HG02571 (cell line): ENCODE measurements around the gene FCGBP.
"Not testable (repeated sequence)": the region's sequence is repeated elsewhere in the genome, so short reads cannot be mapped to it uniquely, and the experiment has no call there.

ENCODE experiments used
- ATAC-seq: cut with Tn5 transposase; IDR thresholded peaks from one replicate; pipeline ENCODE4 v1.9.1; 2021; ENCODE audit warnings: mild to moderate bottlenecking, moderate library complexity; ENCODE audit not compliant: unreplicated experiment

FCGBP gene

GRCh38 chr19:39919976-39920375 is 14.5 kb downstream of the FCGBP start:
- no peak for ATAC-seq

- no peak for ATAC-seq
These were observed 16.2 kb downstream of the FCGBP start for GRCh38 chr19:39918183-39918651.

DNA sequence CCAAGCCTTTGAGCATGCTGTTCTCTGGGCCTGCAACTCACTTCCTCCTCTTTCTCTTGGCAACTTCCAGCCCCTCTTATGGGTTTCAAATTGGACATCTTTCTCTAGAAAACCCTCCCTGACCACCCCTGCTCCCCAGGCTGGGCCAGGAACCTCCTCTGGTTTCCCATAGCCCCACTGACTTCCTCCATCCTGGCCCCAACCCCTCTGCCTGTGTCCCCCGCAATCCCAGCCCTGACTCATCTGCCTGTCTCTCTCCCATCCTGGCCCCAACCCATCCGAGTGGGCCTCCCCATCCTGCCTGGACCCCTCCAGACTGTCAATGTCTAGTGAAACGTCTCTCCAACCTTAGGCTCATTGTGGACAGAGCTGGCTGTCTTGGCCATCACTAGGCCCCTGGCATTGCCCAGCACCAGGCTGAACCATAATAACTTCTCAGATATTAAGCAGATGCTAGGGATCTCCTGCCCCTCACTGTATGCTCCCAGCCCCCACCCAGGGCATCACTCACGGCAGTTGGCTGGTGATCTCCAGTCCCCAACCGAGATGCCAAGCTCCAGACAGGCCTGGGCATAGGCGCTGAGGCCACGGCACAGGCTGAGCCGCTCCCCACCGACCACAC is 16.8 kb downstream of the FCGBP start:
- no peak for ATAC-seq

- ATAC-seq: no peak
These were observed 17.5 kb downstream of the FCGBP start for GRCh38 chr19:39916851-39917396.

- ATAC-seq: no peak
These were observed 18.2 kb downstream of the FCGBP start for GRCh38 chr19:39916236-39916635.

DNA sequence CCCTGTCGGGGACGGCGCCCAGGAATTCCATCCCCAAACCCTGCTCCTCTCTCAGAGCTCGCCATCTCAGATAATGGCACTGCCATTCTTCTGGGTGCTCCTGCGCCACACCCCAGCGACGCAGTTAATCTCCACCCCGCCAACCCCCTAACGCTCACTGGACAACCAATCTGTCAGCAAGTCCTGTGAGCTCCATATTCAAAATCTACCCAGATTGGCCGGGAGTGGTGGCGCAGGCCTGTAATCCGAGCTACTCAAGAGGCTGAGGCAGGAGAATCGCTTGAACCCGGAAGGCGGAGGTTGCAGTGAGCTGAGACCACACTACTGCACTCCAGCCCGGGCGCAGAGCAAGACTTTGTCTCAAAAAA is 18.6 kb downstream of the FCGBP start:
- no peak for ATAC-seq

DNA sequence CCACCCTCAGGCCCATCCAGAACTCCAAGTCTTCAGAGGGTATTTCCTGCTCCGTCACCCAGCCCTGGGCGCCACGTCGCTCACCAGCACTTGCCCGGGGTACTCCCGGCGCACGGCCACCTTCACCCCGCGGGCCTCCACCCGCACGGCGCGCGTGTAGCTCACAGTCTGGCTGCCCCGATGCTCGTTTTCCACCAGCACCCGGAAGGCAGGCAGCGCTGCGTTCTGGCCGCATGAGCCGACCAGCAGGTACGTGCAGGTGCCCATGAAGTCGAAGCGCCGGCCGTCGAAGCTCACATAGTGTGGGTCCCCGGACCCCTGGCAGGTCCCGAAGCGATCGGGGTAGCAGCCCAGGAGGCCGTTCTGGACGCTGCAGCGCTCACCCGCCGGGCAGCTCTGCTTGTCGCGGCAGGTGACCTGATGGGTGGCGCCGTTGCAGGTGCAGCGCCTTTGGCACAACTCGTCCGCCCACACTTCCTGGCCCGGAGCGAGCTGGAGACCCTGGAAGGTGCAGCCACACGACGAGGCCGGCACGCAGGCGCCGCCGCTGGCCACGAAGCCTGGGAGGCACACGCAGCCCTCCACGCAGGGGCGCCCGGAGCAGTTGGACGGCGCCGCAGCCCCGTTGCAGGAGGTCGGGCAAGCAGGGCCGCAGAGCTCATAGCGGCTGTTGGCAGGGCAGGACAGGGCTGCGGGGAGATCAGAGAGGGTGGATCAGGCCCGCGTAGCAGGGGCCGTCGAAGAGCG is 19.2 kb downstream of the FCGBP start:
- ATAC-seq: no peak

- no peak for ATAC-seq
These were observed 20.6 kb downstream of the FCGBP start for GRCh38 chr19:39913682-39914333.

GRCh38 chr19:39908803-39909202 is 25.6 kb downstream of the FCGBP start:
- ATAC-seq: no peak

GRCh38 chr19:39906820-39907611 is 27.4 kb downstream of the FCGBP start:
- ATAC-seq: no peak

DNA sequence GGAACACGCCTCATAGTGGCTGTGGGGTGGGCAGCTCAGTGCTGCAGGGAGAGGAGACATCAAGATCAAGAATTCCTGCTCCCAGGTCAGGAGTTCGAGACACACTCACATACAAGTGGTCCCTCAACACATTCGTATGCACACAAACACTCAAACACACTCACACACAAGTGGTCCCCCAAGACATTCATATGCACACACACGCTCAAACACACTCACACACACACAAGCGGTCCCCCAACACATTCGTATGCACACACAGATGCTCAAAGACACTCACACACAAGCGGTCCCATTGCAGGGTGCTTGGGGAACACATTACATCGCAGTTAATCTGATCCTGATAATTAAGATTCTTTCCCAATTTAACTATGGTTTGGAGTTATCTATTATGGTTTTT is 28.2 kb downstream of the FCGBP start:
- ATAC-seq: no peak

- not testable (repeated sequence) for ATAC-seq
These were observed 30.8 kb downstream of the FCGBP start for GRCh38 chr19:39903486-39904091.

DNA sequence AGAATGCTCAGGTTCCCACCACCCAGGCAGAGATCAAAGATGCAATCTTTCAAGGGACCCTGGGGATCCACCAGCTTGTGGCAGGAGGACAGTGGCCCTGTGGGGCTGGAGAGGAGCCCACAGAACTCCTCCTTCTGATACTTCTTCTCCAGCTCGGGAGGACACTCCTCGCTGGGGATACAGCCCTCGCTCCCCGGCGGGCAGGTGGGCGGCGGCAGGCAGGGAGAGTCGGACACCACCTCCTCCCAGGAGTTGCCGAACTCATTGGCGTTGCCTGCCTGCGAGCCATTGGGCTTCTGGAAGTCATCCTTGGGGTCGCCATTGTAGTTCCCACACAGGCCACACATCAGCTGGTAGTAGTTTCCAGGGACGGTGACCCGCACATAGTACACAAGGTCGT is 32.1 kb downstream of the FCGBP start:
- not testable (repeated sequence) for ATAC-seq

- ATAC-seq: not testable (repeated sequence)
These were observed 32.8 kb downstream of the FCGBP start for GRCh38 chr19:39901681-39902080.

DNA sequence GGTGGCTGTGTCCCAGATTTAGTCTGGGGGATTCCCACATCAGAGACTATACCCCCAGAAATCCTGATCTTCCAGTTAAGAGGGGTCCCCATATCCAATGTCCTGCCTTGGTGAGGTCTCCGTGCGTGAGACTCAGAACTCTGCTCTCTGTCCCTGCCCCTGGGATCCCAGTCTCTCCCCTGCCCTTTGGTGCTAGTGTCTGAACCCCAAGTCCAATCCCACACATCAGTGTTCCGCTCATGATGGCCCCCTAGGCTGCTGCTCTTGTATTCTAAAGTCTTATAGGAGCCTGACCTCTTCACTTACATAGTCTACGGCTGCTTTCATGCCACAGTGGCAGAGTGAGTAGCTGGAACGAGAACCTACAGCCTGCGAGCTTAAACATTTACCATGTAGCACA is 35.6 kb downstream of the FCGBP start:
- ATAC-seq: not testable (repeated sequence)

GRCh38 chr19:39897511-39898245 is 36.8 kb downstream of the FCGBP start:
- ATAC-seq: not testable (repeated sequence)

- not testable (repeated sequence) for ATAC-seq
These were observed 39.3 kb downstream of the FCGBP start for GRCh38 chr19:39895096-39895495.

- ATAC-seq: not testable (repeated sequence)
These were observed 40.2 kb downstream of the FCGBP start for GRCh38 chr19:39894236-39894606.

GRCh38 chr19:39893366-39894235 is 40.8 kb downstream of the FCGBP start:
- not testable (repeated sequence) for ATAC-seq
